Measurements from ENCODE around the gene BCL2L15.
A peak's percentile ranks its signal among the peaks of the same experiment; 100 is the strongest.

- TF ChIP-seq, protein P1, sequence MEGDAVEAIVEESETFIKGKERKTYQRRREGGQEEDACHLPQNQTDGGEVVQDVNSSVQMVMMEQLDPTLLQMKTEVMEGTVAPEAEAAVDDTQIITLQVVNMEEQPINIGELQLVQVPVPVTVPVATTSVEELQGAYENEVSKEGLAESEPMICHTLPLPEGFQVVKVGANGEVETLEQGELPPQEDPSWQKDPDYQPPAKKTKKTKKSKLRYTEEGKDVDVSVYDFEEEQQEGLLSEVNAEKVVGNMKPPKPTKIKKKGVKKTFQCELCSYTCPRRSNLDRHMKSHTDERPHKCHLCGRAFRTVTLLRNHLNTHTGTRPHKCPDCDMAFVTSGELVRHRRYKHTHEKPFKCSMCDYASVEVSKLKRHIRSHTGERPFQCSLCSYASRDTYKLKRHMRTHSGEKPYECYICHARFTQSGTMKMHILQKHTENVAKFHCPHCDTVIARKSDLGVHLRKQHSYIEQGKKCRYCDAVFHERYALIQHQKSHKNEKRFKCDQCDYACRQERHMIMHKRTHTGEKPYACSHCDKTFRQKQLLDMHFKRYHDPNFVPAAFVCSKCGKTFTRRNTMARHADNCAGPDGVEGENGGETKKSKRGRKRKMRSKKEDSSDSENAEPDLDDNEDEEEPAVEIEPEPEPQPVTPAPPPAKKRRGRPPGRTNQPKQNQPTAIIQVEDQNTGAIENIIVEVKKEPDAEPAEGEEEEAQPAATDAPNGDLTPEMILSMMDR (IDR thresholded peaks at IDR 0.05; ENCODE audit: low read depth, low read length), result peak; percentile 57
- TF ChIP-seq POLR2A (IDR thresholded peaks at IDR 0.05; ENCODE audit: extremely low read depth, insufficient read length) (no peak), MAX (IDR thresholded peaks at IDR 0.05; ENCODE audit: low read depth, low read length) (peak; percentile 58; the same call in 1 of the 2 replicates)
Observed at GRCh38 chr1:113874012-113874879, 13.1 kb downstream of the BCL2L15 start.
